ENCODE measurements around the gene RUNX3. TPM values are rescaled to one million over a fixed set of nuclear protein-coding genes. Genes with fewer than 3 reads are reported as not detected.

Gene RUNX3
- total RNA-seq, 1 experiment from 2014 or later: 3.7 TPM

- no peak for DNase-seq
- Histone ChIP-seq H3K4me3 (ENCODE audit: low read length) (peak overlapping the region; percentile 59), H3K9ac (ENCODE audit: low read length) (peak overlapping the region; percentile 15; the same call in 1 of the 2 replicates), H3K9me2 (replicated peaks; ENCODE audit: low read length) (no peaks in the 10 kb centered on the region), H4K20me1 (ENCODE audit: low read length) (no peaks in the 10 kb centered on the region), H2AFZ (ENCODE audit: low read length) (peak overlapping the region; percentile 54), H3K27me3 (ENCODE audit: low read length) (peaks cover 76% of the 10 kb centered on the region), H3K36me3 (ENCODE audit: low read depth, low read length) (no peaks in the 10 kb centered on the region), H3K79me2 (ENCODE audit: low read length) (no peaks in the 10 kb centered on the region), H3K27ac (ENCODE audit: low read length) (no peak overlapping the region), H3K4me2 (ENCODE audit: low read length) (peak overlapping the region; percentile 75), H3F3A (ENCODE audit: low read length, unreplicated experiment) (no peaks in the 10 kb centered on the region), H3K4me1 (ENCODE audit: insufficient read depth, low read length) (no peaks in the 10 kb centered on the region), H3K9me3 (ENCODE audit: low read length) (no peaks in the 10 kb centered on the region)
- POLR2A ChIA-PET (ENCODE audit: unreplicated experiment): interaction anchor here (0.9 kb wide), 1 partner anchor 66 kb away, joined by 3 read pairs; no protein-coding TSS in a partner anchor
- intact Hi-C loops (cut with micrococcal nuclease): no loop called here
- CTCF ChIA-PET: no interaction called here
- no peak for ATAC-seq
- BruUV-seq (replicated peaks): no TSS peak
- TF ChIP-seq EZH2 (IDR thresholded peaks at IDR 0.05; ENCODE audit: low read length, unreplicated experiment): no peak
- TF ChIP-seq CTCF (conservative IDR thresholded peaks at IDR 0.05; ENCODE audit: low read depth, low read length): no peak
- no peak for TF ChIP-seq EZH2phosphoT487 (IDR thresholded peaks at IDR 0.05; ENCODE audit: borderline replicate concordance, low read length)
These were observed 1.9 kb downstream of the RUNX3 start for GRCh38 chr1:24927988-24928688.

DNA sequence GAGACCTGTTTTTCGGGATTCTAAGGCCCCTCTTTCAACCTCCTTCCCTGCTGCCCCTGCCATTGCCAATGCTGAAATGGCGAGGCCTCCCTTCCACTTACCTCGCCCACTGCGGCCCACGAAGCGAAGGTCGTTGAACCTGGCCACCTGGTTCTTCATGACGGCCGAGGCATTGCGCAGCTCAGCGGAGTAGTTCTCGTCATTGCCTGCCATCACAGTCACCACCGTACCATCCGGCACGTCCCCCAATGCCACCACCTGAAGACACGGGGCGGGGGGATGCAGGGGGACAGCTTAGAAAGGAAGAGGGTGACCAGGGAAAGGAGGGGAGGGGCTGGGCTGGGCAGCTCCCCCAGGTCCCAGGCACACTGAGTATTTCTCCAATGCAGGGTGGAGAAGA lies 2.6 kb downstream of the RUNX3 start:
- H3K9ac ChIP-seq (ENCODE audit: low read length): no peak overlapping the region
- ATAC-seq (no peak), DNase-seq (no peak)
- intact Hi-C loops (cut with micrococcal nuclease): no loop called here
- BruUV-seq (replicated peaks): no TSS peak
- no peak overlapping the region for H3K27ac ChIP-seq (ENCODE audit: low read length)
- no peaks in the 10 kb centered on the region for H3K79me2 ChIP-seq (ENCODE audit: low read length)
- no peaks in the 10 kb centered on the region for H3F3A ChIP-seq (ENCODE audit: low read length, unreplicated experiment)
- POLR2A ChIA-PET (ENCODE audit: unreplicated experiment): interaction anchor here (0.9 kb wide), 1 partner anchor 66 kb away, joined by 3 read pairs; no protein-coding TSS in a partner anchor
- H3K9me3 ChIP-seq (ENCODE audit: low read length): no peaks in the 10 kb centered on the region
- H3K9me2 ChIP-seq (replicated peaks; ENCODE audit: low read length): no peaks in the 10 kb centered on the region
- peaks cover 72% of the 10 kb centered on the region for H3K27me3 ChIP-seq (ENCODE audit: low read length)
- no peaks in the 10 kb centered on the region for H3K4me1 ChIP-seq (ENCODE audit: insufficient read depth, low read length)
- no peaks in the 10 kb centered on the region for H4K20me1 ChIP-seq (ENCODE audit: low read length)
- no peak overlapping the region for H2AFZ ChIP-seq (ENCODE audit: low read length)
- CTCF ChIA-PET: no interaction called here
- H3K36me3 ChIP-seq (ENCODE audit: low read depth, low read length): no peaks in the 10 kb centered on the region
- no peak for TF ChIP-seq EZH2 (IDR thresholded peaks at IDR 0.05; ENCODE audit: low read length, unreplicated experiment)
- no peak overlapping the region for H3K4me2 ChIP-seq (ENCODE audit: low read length)
- H3K4me3 ChIP-seq (ENCODE audit: low read length): no peak overlapping the region

DNA sequence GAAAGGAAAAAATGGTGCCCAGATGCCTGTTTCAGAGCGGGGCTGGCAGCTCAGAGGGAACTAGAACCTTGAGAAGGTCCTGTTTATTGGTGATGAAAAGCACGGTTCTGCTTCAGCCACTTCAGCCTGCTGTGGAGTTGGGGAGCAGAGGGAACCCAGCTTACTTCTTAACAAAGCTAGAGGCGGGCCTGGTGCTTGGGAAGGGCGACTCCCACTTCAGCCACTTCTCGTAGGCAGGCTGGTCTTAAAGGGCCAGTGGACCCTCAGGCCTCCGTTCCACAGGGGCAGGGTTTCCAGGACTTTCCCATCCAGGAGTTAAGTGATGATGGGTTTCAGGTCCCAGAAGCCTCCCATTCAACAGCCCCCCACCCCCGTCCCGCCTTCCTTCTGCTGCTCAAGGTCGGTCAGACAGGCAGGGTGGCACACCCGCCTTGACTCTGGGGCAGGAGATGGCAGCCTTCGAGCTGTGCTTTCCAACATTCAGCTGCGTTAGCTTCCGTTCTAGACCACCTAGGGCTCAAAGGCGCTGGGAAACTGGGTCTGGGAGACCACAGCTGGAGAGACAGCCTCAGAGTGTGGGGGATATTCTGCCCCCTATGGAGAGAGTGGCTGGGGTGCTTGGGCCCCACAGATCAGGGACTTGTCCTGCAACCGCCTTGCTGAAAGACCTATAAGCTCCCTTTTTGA lies 3.4 kb downstream of the RUNX3 start:
- no peaks in the 10 kb centered on the region for H3K36me3 ChIP-seq (ENCODE audit: low read depth, low read length)
- no peaks in the 10 kb centered on the region for H3F3A ChIP-seq (ENCODE audit: low read length, unreplicated experiment)
- BruUV-seq (replicated peaks): no TSS peak
- TF ChIP-seq EZH2 (IDR thresholded peaks at IDR 0.05; ENCODE audit: low read length, unreplicated experiment) (no peak), EZH2phosphoT487 (IDR thresholded peaks at IDR 0.05; ENCODE audit: borderline replicate concordance, low read length) (no peak), CTCF (conservative IDR thresholded peaks at IDR 0.05; ENCODE audit: low read depth, low read length) (no peak)
- no peak overlapping the region for H3K9ac ChIP-seq (ENCODE audit: low read length)
- DNase-seq (no peak), ATAC-seq (no peak)
- no peak overlapping the region for H3K4me3 ChIP-seq (ENCODE audit: low read length)
- CTCF ChIA-PET: no interaction called here
- H3K27me3 ChIP-seq (ENCODE audit: low read length): peaks cover 69% of the 10 kb centered on the region
- H3K9me3 ChIP-seq (ENCODE audit: low read length): no peaks in the 10 kb centered on the region
- H4K20me1 ChIP-seq (ENCODE audit: low read length): no peaks in the 10 kb centered on the region
- H3K79me2 ChIP-seq (ENCODE audit: low read length): no peaks in the 10 kb centered on the region
- H3K4me1 ChIP-seq (ENCODE audit: insufficient read depth, low read length): no peaks in the 10 kb centered on the region
- H3K4me2 ChIP-seq (ENCODE audit: low read length): peak overlapping the region; percentile 35; the same call in 1 of the 2 replicates
- H2AFZ ChIP-seq (ENCODE audit: low read length): peak overlapping the region; percentile 50; the same call in 1 of the 2 replicates
- POLR2A ChIA-PET (ENCODE audit: unreplicated experiment): no interaction called here
- intact Hi-C loops (cut with micrococcal nuclease): no loop called here
- no peak overlapping the region for H3K27ac ChIP-seq (ENCODE audit: low read length)
- H3K9me2 ChIP-seq (replicated peaks; ENCODE audit: low read length): no peaks in the 10 kb centered on the region
